Stomach (tissue), 4 donors: ENCODE data around the gene PLCL2.

Source experiments
- CTCF ChIP-seq, 7 experiments: fragments of 450-650 bp in 4 of 7; fragments of 200-600 bp in 3 of 7; sonication (generic) in 3 of 7; IDR thresholded peaks; one replicate each; pipeline ENCODE4 v1.5.1; 2016 to 2019; ENCODE audit warnings: antibody characterized with exemption in 7 of 7, control low read depth in 2 of 7, mild to moderate bottlenecking in 1 of 7
- POLR2AphosphoS5 ChIP-seq, 3 donors: sonication (generic); formaldehyde crosslinking; IDR thresholded peaks; one replicate each; pipeline ENCODE4 v1.6.1; 2016; ENCODE audit warnings: antibody characterized with exemption in 3 of 3

DNA sequence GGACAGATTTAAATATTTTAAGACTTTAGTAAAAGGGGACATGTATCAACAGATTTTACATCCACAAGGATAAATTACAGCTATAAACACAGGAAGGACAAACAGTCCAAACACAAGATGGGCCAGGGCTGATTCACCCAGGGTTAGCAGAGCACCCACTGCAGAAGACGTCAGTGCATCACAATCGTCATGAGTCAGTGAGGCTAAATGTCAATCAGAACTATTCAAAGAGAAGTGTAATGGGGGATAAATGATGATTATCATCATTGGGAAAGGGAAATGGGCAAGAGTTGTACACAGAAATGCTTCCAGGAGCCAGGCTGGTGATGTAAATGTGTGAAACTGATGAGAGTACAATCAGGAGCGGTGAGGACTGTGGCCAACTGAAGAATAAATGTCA, 226.8 kb downstream of the PLCL2 start:
- TF ChIP-seq POLR2AphosphoS5 (IDR thresholded peaks at IDR 0.05): no peak
- no peak for TF ChIP-seq CTCF (IDR thresholded peaks at IDR 0.05)
